ENCODE results near the gene ZNF341.

Gene ZNF341

DNA sequence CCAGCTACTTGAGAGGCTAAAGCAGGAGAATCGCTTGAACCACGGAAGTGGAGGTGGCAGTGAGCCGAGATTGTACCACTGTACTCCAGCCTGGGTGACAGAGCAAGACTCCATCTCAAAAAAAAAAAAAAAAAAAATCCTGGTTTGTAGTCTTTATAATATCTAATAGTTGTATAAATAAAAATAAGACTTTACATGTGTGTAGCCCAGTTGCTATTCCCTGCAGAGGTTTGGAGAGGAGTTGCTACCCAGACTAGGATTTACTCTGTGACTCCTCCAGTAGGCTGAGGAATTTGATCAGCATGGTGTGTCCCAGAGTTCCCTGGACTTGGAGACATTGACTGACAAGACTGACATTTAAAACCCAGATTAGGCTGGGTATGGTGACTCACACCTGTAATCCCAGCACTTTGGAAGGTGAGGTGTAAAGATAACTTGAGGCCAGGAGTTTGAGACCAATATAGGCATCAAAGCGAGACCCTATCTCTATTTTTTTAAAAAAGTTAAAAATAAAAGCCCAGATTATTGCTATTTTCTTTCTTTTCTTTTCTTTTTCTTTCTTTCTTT is 89.6 kb downstream of the ZNF341 start:
- no peak overlapping the region for H3K4me3 ChIP-seq (ENCODE audit: low read depth, low read length)
- no peak for DNase-seq (ENCODE audit: low read depth)
- TF ChIP-seq, protein P1, sequence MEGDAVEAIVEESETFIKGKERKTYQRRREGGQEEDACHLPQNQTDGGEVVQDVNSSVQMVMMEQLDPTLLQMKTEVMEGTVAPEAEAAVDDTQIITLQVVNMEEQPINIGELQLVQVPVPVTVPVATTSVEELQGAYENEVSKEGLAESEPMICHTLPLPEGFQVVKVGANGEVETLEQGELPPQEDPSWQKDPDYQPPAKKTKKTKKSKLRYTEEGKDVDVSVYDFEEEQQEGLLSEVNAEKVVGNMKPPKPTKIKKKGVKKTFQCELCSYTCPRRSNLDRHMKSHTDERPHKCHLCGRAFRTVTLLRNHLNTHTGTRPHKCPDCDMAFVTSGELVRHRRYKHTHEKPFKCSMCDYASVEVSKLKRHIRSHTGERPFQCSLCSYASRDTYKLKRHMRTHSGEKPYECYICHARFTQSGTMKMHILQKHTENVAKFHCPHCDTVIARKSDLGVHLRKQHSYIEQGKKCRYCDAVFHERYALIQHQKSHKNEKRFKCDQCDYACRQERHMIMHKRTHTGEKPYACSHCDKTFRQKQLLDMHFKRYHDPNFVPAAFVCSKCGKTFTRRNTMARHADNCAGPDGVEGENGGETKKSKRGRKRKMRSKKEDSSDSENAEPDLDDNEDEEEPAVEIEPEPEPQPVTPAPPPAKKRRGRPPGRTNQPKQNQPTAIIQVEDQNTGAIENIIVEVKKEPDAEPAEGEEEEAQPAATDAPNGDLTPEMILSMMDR (IDR thresholded peaks at IDR 0.05; ENCODE audit: control insufficient read depth, extremely low read depth, insufficient read depth) = no peak

DNA sequence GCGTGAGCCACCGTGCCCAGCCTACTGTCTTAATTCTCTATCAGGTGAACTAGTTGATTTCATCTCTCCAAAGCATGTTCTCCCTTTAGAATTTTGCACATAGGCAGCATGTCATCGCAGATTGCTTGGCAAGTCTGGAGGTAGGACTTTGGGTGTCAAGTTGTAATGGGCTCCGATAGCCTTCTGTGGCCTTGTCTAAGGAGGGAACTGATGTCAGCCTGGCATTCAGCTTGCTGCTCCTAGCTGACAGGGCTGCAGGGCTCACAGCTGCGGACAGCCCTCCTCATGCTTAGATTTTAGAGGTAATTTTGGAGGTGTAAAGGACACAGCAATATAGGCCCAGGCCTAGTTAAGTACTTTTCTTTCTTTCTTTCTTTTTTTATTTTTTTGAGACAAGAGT is 90.6 kb downstream of the ZNF341 start:
- no peak for DNase-seq (ENCODE audit: low read depth)
- no peak overlapping the region for H3K4me3 ChIP-seq (ENCODE audit: low read depth, low read length)
- TF ChIP-seq, protein P1 (IDR thresholded peaks at IDR 0.05; ENCODE audit: control insufficient read depth, extremely low read depth, insufficient read depth) = no peak

DNA sequence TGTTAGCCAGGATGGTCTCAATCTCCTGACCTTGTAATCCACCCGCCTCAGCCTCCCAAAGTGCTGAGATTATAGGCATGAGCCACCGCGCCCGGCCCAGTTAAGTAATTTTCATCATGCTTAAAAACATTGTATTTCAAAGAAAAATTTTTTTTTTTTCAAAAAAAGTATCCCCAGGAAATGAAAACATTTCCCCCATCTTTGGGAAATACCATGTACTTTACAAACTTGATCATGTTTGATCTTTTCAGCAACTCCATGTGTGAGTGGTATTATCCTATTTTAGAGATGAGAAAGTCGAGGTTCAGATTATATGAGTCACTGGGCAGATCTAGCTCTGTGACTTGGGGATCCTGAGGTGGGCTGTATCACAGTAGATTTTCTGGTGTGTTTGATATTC is 91.2 kb downstream of the ZNF341 start:
- no peak overlapping the region for H3K4me3 ChIP-seq (ENCODE audit: low read depth, low read length)
- TF ChIP-seq, protein P1 (IDR thresholded peaks at IDR 0.05; ENCODE audit: control insufficient read depth, extremely low read depth, insufficient read depth) = no peak
- no peak for DNase-seq (ENCODE audit: low read depth)

DNA sequence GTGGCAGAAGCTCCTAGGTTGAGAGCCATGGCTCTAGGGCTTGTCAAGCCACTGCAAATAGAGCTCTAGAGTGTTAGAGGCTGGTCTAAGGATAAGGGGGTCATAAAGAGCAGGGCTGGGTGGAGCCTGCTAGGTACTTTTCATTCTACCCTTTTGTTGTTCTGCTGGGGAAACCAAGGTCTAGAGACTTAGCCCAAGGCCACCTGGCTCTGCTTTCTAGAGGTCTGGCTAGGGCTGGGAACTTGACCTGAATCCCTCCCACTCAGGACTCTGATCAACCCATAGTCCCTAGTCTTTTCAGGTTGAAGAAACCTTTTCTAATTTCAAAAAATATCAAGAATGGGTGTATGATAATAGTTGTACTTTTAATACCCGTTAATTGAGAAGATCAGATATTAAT is 93.1 kb downstream of the ZNF341 start:
- TF ChIP-seq, protein P1 (IDR thresholded peaks at IDR 0.05; ENCODE audit: control insufficient read depth, extremely low read depth, insufficient read depth) = no peak
- H3K4me3 ChIP-seq (ENCODE audit: low read depth, low read length) = no peak overlapping the region

DNA sequence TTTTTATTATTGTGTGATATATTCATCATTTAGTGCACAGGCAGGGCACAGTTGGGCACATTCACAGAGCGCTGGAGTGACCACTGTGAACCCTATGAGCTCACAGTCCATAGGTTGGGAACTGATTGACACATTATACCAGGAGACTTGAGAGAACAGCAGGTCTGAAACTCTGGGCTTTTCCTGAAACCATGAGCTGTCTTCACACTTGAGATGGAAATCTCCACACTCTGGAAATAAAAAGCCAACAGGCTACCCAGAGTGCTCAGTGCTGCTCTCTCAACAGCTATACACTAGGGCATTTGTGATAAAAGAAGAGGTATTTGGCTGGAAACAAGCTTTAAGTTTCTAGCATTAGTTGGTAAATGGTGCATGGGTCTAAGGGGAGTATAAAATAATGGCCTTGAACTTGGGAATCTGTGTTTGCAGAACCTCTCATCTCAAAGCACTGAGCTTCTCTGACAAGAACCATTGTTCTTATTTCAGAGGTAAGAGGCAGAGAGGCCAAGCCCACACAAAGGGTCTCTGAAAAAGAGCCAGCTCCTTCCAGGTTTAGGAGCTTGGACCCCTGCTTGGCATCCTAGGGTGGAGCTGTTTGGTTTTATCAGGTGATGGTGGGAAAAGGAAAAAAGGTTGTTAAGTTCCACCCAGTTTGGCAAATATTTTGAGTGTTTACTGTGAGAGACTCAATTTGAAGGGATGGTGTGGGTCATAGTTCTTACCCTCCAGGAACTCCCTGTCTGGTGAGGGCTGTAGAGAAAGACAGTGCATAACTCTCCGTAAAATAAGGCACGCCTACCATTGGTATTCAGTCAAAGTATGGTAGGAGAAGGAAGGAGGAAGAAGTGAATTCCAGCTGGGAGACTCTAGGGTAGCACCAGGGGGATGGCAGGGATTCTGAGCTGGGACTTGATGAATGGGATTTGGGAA is 93.8 kb downstream of the ZNF341 start:
- DNase-seq (ENCODE audit: low read depth) = no peak
- no peak overlapping the region for H3K4me3 ChIP-seq (ENCODE audit: low read depth, low read length)
- TF ChIP-seq, protein P1 (IDR thresholded peaks at IDR 0.05; ENCODE audit: control insufficient read depth, extremely low read depth, insufficient read depth) = no peak

More for the DNA sequence above, 93.1 kb downstream of the ZNF341 start:
- no peak for DNase-seq (ENCODE audit: low read depth)

DNA sequence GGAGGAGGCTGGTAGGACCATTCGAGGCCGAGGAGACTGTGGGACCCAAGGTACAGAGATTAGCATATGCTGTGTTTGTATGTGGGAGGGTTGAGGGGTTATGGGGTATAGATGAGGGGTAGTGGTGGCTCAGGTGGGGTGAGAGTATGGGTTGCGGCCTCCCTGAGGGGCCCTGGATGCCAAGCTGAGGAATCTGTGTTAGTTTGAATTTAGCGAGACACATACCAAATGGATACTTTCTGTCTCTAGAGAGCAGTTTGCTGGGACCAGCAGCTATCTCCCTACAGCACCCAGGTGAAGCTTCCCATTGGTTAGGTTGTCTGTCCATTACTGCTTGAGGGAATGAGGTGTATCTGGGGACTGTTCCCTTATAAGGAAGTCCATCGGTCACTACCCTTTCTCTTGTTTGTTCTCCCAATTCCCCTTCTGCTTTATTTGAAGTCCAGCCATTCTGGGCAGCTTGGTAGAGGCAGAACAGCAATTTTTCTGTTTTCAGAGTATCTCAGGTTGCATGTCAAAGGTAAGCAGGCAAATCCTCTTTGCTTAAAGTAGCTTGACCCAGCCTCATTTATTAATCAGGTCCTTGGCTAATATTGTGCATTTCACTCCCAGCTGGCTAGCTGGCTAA is 94.6 kb downstream of the ZNF341 start:
- DNase-seq (ENCODE audit: low read depth) = peak; percentile 96
- TF ChIP-seq, protein P1 (IDR thresholded peaks at IDR 0.05; ENCODE audit: control insufficient read depth, extremely low read depth, insufficient read depth) = no peak
- H3K4me3 ChIP-seq (ENCODE audit: low read depth, low read length) = no peak overlapping the region
